GM21526 (cell line): ENCODE measurements around the gene PTPN1.

ENCODE experiments used
- ATAC-seq: cut with Tn5 transposase; IDR thresholded peaks from one replicate; pipeline ENCODE4 v1.9.1; 2021; ENCODE audit warnings: moderate library complexity; ENCODE audit not compliant: unreplicated experiment, low FRiP score

The PTPN1 gene

GRCh38 chr20:50627747-50628146, 117.6 kb downstream of the PTPN1 start:
- no peak for ATAC-seq

- ATAC-seq = no peak
These were observed 118.1 kb downstream of the PTPN1 start for GRCh38 chr20:50628332-50628731.

GRCh38 chr20:50628853-50629669, 118.9 kb downstream of the PTPN1 start:
- ATAC-seq = no peak

GRCh38 chr20:50629670-50630045, 119.5 kb downstream of the PTPN1 start:
- no peak for ATAC-seq

DNA sequence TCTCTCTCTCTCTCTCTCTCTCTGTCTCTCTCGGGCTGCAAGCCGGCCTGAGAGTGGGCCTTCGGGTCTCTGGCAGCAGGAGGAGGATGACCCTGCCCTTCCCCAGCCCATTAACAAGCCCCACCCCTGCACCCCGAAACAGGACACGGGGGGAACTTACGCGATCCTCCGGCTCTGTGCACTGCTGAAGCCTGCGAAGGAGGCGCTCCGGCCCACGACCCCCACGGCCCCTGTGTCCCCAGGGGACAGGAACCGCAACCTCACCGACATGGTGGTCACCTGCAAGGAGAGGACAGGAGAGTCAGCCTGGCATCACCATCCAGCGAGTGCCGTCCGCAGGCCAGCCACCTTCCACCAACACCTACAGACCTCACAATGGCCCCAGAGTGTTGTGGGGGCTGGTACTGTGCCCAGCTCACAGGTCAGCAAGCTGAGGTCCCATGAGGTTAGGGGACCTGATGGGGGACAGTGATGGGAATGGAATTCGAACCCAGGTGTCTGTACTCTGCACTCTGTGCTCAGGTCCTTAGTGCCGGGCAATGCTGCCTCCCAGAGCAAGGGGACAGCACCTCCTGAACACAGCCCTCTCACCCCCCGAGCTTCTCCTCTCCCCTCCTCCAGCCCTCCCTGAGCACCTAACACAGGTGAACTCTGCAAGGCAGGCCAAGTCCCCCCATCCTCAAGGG, 120.5 kb downstream of the PTPN1 start:
- ATAC-seq = no peak

DNA sequence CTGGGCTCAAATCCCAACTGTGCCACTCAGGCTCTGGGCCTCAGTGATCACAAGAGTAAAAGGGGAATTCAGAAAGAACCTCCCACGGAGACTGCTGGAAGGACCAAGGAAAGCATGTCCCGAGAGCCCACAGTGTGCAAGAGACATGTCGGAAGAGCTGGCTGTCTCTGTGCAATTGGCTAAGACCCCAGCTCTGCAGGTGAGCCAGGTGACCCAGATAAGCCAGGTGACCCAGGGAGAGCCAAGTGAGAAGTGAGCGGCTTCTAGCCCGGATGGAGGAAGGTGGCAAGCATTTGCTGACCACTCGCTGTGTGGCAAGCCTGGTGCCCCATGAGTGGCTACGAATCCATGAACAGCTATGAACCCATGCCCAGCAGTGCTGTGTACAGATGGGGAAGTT, 122.1 kb downstream of the PTPN1 start:
- ATAC-seq = no peak

- ATAC-seq = no peak
These were observed 122.5 kb downstream of the PTPN1 start for GRCh38 chr20:50632701-50633100.

- no peak for ATAC-seq
These were observed 123.2 kb downstream of the PTPN1 start for GRCh38 chr20:50633361-50633760.

DNA sequence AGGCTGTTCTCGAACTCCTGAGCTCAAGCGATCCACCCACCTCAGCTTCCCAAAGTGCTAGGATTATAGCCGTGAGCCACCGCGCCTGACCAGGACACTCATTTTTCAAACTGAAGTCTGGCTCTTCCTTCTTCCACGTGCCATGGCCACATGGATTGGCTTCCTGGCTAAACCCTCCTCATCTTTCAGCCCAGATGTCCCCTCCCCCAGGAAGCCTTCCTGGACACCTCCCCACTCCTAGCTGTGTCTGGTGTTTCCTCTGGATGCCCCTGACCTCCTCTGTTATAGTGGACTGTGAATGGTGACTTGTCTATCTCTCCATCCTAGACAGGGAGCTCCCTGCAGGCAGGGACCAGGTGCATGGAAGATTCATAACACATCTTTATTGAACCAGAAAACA, 124.0 kb downstream of the PTPN1 start:
- no peak for ATAC-seq
